Skeletal muscle satellite cell (primary cell): ENCODE data around the gene LIPC.

Source experiments
- H3K27me3 ChIP-seq: 2 replicates; pipeline ENCODE4 v1.7.0; 2013; ENCODE audit warnings: low read length; ENCODE audit not compliant: control insufficient read depth, insufficient read depth
- H3K36me3 ChIP-seq: 2 replicates; pipeline ENCODE4 v1.7.0; 2013; ENCODE audit warnings: mild to moderate bottlenecking, control low read depth, low read length; ENCODE audit not compliant: insufficient read depth
- H3K4me1 ChIP-seq: 2 replicates; pipeline ENCODE4 v1.7.0; 2013; ENCODE audit warnings: low read length; ENCODE audit not compliant: control insufficient read depth, insufficient read depth
- H3K4me2 ChIP-seq: 2 replicates; pipeline ENCODE4 v1.7.0; 2013; ENCODE audit warnings: mild to moderate bottlenecking, low read length
- H3K4me3 ChIP-seq: 2 replicates; pipeline ENCODE4 v1.7.0; 2013; ENCODE audit warnings: low read length
- H3K9ac ChIP-seq: 2 replicates; pipeline ENCODE4 v1.7.0; 2013; ENCODE audit warnings: mild to moderate bottlenecking, low read depth, low read length, moderate library complexity
- H3K9me3 ChIP-seq: replicated peaks from 2 replicates; pipeline ENCODE4 v1.7.0; 2013; ENCODE audit warnings: mild to moderate bottlenecking, control low read depth, low read length

Gene LIPC

DNA sequence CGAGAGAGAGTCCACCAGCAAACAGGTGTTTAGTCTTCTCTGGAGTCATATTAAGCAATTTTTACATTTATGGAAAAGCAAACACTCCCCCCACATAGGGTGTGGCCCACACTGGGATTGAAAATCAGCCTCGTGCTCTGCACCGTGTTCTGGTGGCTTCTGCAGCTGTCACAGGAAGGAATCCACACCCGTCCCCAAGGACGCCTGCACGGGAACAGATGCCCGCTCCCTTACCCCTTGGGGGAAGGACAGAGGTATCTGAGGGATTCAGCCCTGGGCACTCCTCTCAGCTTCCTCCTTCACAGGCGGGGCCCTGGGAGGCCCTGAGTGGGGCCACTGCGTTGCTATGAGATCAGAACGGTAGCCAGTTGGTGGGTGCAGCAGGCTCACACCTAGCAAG lies 27.8 kb downstream of the LIPC start:
- H3K4me3 ChIP-seq = no peak overlapping the region

DNA sequence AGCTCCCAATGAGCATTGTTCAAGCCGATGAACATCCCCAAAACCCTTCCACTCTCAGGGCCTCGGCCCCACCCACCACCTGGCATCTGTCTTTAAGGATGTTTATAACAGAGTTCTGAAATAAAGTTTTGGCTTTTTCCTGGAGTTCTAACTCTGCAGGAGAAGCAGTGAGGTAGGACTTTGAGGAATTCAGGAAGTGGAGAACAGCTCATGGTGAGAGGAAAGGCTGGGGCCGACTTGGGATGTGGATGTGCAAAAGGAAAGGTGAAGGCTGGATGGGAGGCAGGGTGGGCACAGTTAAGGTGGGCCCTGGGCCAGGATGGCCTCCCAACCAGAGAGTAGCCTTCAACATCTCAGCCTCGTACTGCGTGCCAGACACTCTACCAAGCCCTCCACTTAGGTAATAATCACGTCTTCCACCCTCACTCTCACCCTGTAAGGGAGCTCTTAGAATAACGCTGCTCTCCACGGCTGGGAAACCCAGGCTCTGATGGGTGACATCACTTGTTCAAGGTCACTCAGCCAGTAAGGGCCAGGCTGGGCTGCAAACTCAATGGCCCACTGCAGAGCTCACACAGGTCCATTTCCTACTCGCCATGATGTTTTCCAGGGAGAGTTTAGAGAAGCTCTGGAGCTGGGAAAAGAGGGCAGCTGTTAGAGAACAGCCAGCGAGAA lies 28.5 kb downstream of the LIPC start:
- Histone ChIP-seq H3K27me3 (no peaks in the 10 kb centered on the region), H3K9me3 (no peaks in the 10 kb centered on the region), H3K4me2 (no peak overlapping the region), H3K4me3 (no peak overlapping the region), H3K9ac (no peak overlapping the region), H3K36me3 (no peaks in the 10 kb centered on the region), H3K4me1 (peaks cover 33% of the 10 kb centered on the region)

More for the DNA sequence above, 27.8 kb downstream of the LIPC start:
- H3K36me3 ChIP-seq = no peaks in the 10 kb centered on the region
- H3K4me2 ChIP-seq = no peak overlapping the region
- peaks cover 37% of the 10 kb centered on the region for H3K4me1 ChIP-seq
- no peaks in the 10 kb centered on the region for H3K27me3 ChIP-seq
- no peak overlapping the region for H3K9ac ChIP-seq
- H3K9me3 ChIP-seq = no peaks in the 10 kb centered on the region

DNA sequence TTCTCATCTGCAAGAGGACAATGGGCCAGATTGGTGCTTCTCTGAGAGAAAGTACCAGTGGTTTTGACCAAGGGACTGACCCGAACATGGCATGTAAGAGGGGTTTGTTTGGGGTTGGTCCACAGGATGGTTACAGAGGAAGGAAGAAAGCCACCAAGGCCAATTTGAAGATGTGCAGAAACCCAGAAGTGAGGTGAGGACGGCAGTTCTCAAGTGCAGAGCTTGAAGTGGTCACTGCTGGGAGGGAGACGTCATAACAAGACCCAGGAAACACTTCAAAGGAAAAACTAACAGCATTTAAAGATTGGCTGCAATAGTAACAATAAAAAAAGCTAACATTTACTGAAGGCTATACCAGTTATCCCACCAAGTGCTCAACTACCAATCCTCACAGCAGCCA lies 29.1 kb downstream of the LIPC start:
- Histone ChIP-seq H3K9me3 (no peaks in the 10 kb centered on the region), H3K4me1 (peaks cover 37% of the 10 kb centered on the region), H3K4me3 (no peak overlapping the region), H3K27me3 (no peaks in the 10 kb centered on the region), H3K9ac (no peak overlapping the region), H3K36me3 (no peaks in the 10 kb centered on the region), H3K4me2 (no peak overlapping the region)

DNA sequence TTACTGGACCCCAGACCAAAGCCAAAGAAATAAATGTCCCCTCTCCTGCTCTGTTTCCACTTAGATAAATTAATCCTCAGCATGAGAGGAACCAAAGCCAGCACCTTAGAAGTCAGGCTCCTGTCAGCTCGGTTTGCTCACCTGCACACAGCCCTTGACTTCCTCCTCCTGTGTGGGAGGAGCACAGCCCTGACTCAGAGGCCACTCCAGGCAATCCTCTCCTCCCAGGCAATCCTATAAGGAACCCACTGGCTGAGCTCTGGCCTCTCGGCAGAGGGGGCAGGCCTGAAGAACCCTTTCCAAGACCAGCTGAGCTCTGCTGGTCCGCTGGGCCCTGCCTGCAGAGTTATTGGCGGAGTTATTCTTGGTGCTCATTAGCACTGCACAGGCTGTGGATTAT lies 30.8 kb downstream of the LIPC start:
- Histone ChIP-seq H3K4me3 (no peak overlapping the region), H3K9me3 (no peaks in the 10 kb centered on the region), H3K27me3 (no peaks in the 10 kb centered on the region), H3K4me1 (peaks cover 38% of the 10 kb centered on the region), H3K36me3 (no peaks in the 10 kb centered on the region), H3K4me2 (no peak overlapping the region), H3K9ac (no peak overlapping the region)

DNA sequence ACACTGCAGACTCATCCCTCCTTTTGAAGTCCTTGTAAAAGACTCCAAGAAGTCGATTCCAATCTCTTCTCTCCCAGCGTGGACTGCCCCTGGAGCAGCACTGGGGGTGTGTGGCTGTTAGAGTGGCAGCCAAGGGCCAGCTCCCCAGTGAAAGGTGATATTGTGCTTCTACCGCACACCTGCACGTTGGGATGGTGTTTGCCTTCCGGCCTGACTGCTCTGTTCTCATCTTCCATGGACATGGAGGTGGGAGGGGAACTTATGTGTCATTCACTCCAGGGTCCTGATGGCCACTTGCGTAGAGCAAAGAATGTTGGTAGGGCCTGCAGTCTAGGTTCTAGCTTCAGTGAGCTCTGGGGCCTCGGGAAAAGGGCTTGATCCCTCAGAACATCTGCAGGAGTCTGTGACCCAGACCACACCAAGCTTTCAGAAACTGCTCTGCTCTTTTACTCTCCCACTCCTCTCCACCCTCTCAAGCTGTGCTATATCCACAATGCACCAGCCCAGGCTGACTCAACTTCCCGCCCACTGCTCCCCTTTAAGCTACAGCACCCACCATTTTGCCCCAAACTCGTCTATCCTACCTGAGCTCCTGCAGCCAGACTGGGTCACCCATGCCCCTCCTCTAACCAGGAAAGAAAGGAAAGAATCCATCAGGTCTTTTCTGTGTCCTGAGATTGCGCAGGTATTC lies 31.3 kb downstream of the LIPC start:
- Histone ChIP-seq H3K9me3 (no peaks in the 10 kb centered on the region), H3K4me3 (no peak overlapping the region), H3K36me3 (no peaks in the 10 kb centered on the region), H3K27me3 (no peaks in the 10 kb centered on the region), H3K4me2 (no peak overlapping the region), H3K4me1 (peaks cover 32% of the 10 kb centered on the region), H3K9ac (no peak overlapping the region)

DNA sequence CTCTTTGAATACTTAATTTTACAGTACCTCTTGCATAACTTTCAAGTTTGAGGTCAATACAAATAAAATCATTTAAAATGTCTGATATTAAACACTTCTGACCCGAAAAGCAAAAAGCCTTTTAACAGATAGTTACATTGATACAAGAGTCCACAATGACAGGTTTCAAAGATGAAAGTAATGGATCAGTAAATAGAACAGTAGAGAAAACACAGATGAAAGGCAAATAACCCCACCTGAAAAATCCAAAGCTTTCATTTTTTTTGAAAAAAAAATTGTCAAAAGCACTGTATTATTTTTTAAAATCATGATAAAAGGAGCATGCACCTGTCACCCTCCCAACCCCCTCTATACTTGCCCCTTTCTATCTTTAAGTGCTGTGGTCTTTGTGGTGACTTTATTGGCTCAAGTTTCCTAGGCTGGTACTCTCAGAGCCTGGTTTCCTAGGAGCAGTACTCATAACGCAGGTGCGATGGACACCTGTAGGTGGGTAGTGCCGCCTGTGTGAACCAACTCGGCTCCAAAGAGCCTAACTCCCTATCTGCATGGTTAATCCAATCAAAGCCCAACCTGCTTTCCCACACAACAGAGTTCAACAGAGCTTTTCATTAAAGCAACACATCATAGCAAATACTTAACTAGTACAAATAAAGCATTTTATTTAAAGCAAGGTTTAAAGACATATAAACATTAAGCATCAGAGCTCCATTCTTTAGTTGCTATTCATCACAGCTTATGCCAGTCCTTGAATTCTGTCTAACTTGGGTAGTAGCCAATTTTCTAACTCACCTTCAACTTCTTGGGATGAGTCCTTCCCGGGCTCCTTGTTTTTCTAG lies 32.2 kb downstream of the LIPC start:
- Histone ChIP-seq H3K4me1 (peaks cover 24% of the 10 kb centered on the region), H3K4me2 (no peak overlapping the region), H3K4me3 (no peak overlapping the region), H3K27me3 (no peaks in the 10 kb centered on the region), H3K9me3 (no peaks in the 10 kb centered on the region), H3K36me3 (no peaks in the 10 kb centered on the region), H3K9ac (no peak overlapping the region)

DNA sequence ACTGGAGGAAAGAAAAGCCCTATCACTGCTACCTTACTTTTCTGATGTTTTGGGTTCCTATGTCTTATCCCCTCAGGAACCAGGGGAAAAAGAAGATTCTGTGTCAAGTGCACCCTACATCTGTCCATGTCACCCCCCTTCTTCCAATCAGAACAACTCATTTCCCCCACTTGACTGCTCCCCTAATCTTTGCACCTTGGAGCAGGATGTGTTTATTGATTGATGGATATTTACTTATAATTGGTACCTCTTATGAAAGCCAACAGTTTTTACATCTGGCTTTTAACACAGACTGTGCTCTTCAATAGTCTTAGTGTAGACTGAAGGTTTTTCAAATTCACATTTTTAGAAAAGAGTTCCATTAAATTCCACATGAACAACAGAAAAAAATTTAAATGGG lies 33.3 kb downstream of the LIPC start:
- Histone ChIP-seq H3K36me3 (no peaks in the 10 kb centered on the region), H3K27me3 (no peaks in the 10 kb centered on the region), H3K4me2 (no peak overlapping the region), H3K9ac (no peak overlapping the region), H3K4me3 (no peak overlapping the region), H3K9me3 (no peaks in the 10 kb centered on the region), H3K4me1 (peaks cover 22% of the 10 kb centered on the region)

DNA sequence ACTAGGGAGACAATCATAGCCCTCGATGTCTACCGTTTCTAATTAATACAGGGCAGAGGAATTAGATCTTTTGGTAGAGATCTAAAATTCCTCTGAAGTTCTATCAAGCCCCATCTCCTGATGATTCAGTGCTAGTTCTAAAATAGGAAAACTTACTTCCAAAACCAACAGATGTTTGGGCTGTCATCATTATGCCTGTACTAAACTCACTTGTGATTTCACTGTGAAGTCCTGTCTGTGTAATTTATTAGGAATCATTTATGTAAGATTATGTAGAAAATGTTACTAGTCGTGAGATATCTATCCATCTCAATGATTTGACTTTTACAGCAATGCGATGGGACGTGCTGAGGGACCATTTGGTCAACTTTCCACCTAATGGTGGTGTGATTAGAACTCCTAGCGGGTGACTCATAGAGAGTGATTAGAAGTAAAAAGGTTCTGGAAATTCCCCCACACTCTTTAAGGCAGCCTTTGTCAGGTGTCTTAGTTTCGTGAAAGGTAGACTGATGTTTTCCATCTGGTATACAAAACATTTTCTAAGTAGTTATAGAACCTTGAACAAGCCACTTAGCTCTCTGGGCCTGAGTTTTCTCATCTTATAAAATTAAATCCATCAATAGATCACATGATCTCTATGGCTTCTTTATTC lies 34.2 kb downstream of the LIPC start:
- peaks cover 24% of the 10 kb centered on the region for H3K4me1 ChIP-seq
- H3K9ac ChIP-seq = no peak overlapping the region
- no peak overlapping the region for H3K4me2 ChIP-seq
- no peaks in the 10 kb centered on the region for H3K27me3 ChIP-seq
- H3K4me3 ChIP-seq = no peak overlapping the region
- no peaks in the 10 kb centered on the region for H3K36me3 ChIP-seq
- H3K9me3 ChIP-seq = no peaks in the 10 kb centered on the region

DNA sequence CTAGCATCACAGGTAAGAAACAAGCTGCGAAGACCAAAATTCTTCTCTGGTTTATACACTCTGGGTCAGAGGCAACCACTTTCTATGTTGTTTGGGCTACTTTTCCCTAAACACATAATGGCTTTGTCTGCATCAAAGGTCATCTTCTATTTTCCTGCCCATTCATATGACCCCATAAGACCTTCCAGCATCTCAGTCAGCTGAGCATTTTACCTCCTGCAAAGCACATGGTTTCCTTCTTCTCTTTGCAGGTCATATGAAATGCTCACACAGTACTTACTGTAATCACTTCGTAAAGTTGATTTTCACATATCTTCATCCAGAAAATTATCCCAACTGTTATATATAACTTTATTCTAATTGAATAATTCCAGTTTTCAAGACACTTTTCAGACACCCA lies 34.8 kb downstream of the LIPC start:
- peaks cover 24% of the 10 kb centered on the region for H3K4me1 ChIP-seq
- no peaks in the 10 kb centered on the region for H3K36me3 ChIP-seq
- no peak overlapping the region for H3K9ac ChIP-seq
- H3K27me3 ChIP-seq = no peaks in the 10 kb centered on the region
- H3K4me2 ChIP-seq = no peak overlapping the region
- H3K9me3 ChIP-seq = no peaks in the 10 kb centered on the region
- H3K4me3 ChIP-seq = no peak overlapping the region

DNA sequence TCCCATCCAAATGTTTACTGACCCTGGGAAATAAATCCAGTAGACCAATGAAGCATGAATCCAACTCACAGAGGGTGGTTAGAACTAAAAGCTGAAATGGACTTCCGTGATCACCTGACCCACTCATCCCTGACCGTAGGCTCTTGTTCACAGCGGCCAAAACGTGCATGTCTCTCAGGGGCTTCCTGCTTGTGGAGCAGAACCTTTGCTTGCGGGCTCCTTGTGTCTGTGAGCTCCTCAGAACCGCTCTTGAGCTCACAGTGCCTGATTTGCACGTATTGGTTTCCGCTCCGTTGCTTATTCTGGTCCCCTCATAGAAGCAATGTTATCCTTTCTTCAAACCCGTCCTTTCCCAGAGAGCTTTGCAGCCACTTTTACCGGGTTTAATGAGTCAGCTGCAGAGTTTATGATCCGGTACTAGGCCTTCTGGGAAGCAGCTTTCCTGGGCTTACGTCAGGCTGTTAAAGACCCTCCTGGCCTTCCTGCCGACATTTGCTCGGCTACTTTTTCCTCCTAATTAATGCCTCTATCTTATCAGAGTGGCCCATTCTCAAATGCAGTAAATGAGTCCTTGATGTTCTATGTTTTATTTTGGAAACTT lies 35.4 kb downstream of the LIPC start:
- Histone ChIP-seq H3K4me1 (peaks cover 24% of the 10 kb centered on the region), H3K4me3 (no peak overlapping the region), H3K9me3 (no peaks in the 10 kb centered on the region), H3K9ac (no peak overlapping the region), H3K27me3 (no peaks in the 10 kb centered on the region), H3K4me2 (no peak overlapping the region), H3K36me3 (no peaks in the 10 kb centered on the region)
